HEK293 (cell line): ENCODE data around the gene ARHGEF12.
A peak's percentile ranks its signal among the peaks of the same experiment; 100 is the strongest.

Experiments used
- CTCF ChIA-PET: fragments of 350-600 bp; formaldehyde crosslinking; extraction: SDS; loops from one replicate; lab custom pipeline; 2021; ENCODE audit warnings: antibody characterized with exemption; lab: Yijun Ruan, JAX
- POLR2A ChIA-PET: fragments of 300-600 bp; formaldehyde crosslinking; extraction: SDS; loops from one replicate; lab custom pipeline; 2020; ENCODE audit warnings: antibody characterized with exemption, inconsistent platforms; lab: Yijun Ruan, JAX
- H3K27ac ChIP-seq: fragments of 200-500 bp; sonication (Bioruptor generic); 2 replicates; pipeline ENCODE4 v1.5.1; 2014; ENCODE audit warnings: low read depth, low read length, control low read depth, inconsistent platforms; ENCODE audit errors: extremely low read depth
- H3K36me3 ChIP-seq, 2 experiments: fragments of 200-500 bp in 1 of 2; sonication (Bioruptor generic) in 1 of 2; 1 replicate in 1 of 2; 2 replicates in 1 of 2; pipeline ENCODE4 v1.5.1; 2014 to 2017; ENCODE audit warnings: inconsistent platforms in 2 of 2, low read length in 2 of 2; ENCODE audit not compliant: control insufficient read depth in 2 of 2, insufficient read depth in 1 of 2
- H3K4me1 ChIP-seq: fragments of 200-500 bp; sonication (Bioruptor generic); 2 replicates; pipeline ENCODE4 v1.5.1; 2014; ENCODE audit warnings: mild to moderate bottlenecking, low read length, inconsistent platforms; ENCODE audit not compliant: control insufficient read depth, insufficient read depth
- H3K4me3 ChIP-seq: 2 replicates; pipeline ENCODE4 v1.5.1; 2011; ENCODE audit warnings: low read depth, mild to moderate bottlenecking, control low read depth, low read length, moderate library complexity
- H3K9me3 ChIP-seq: fragments of 200-500 bp; sonication (Bioruptor generic); 2 replicates; pipeline ENCODE4 v1.5.1; 2014; ENCODE audit warnings: low read depth, low read length, inconsistent platforms; ENCODE audit not compliant: control insufficient read depth, insufficient read depth
- ELK4 ChIP-seq: IDR thresholded peaks from 2 replicates; pipeline ENCODE4 v1.6.1; 2011; ENCODE audit warnings: mild to moderate bottlenecking, low read depth, low read length, borderline replicate concordance
- GFI1B ChIP-seq: fragments of 450-650 bp; formaldehyde crosslinking; IDR thresholded peaks from 2 replicates; pipeline ENCODE4 v1.5.1; 2016; ENCODE audit warnings: missing biosample characterization, missing genetic modification characterization
- KLF9 ChIP-seq: fragments of 450-650 bp; formaldehyde crosslinking; IDR thresholded peaks from 2 replicates; pipeline ENCODE4 v1.5.1; 2016; ENCODE audit warnings: missing biosample characterization, missing genetic modification characterization, low read depth
- MZF1 ChIP-seq: fragments of 450-650 bp; formaldehyde crosslinking; IDR thresholded peaks from 2 replicates; pipeline ENCODE4 v1.5.1; 2017; ENCODE audit warnings: missing biosample characterization, missing genetic modification characterization, borderline replicate concordance
- OSR2 ChIP-seq: fragments of 450-650 bp; formaldehyde crosslinking; IDR thresholded peaks from 2 replicates; pipeline ENCODE4 v1.5.1; 2016; ENCODE audit warnings: missing biosample characterization, missing genetic modification characterization
- PRDM4 ChIP-seq: fragments of 450-650 bp; formaldehyde crosslinking; IDR thresholded peaks from 2 replicates; pipeline ENCODE4 v1.5.1; 2017; ENCODE audit warnings: missing biosample characterization, missing genetic modification characterization
- PRDM6 ChIP-seq: fragments of 450-650 bp; formaldehyde crosslinking; IDR thresholded peaks from 2 replicates; pipeline ENCODE4 v1.5.1; 2017; ENCODE audit warnings: missing biosample characterization, missing genetic modification characterization
- SCRT2 ChIP-seq: fragments of 450-650 bp; formaldehyde crosslinking; IDR thresholded peaks from 2 replicates; pipeline ENCODE4 v1.5.1; 2016; ENCODE audit warnings: missing biosample characterization, missing genetic modification characterization
- ZBTB21 ChIP-seq: fragments of 450-650 bp; formaldehyde crosslinking; IDR thresholded peaks from 2 replicates; pipeline ENCODE4 v1.5.1; 2017; ENCODE audit warnings: missing biosample characterization, missing genetic modification characterization
- ZEB2 ChIP-seq: fragments of 450-650 bp; formaldehyde crosslinking; IDR thresholded peaks from 2 replicates; pipeline ENCODE4 v1.5.1; 2016; ENCODE audit warnings: missing biosample characterization, missing genetic modification characterization
- ZNF138 ChIP-seq: fragments of 450-650 bp; formaldehyde crosslinking; IDR thresholded peaks from 2 replicates; pipeline ENCODE4 v1.5.1; 2016; ENCODE audit warnings: missing biosample characterization, missing genetic modification characterization, borderline replicate concordance
- ZNF140 ChIP-seq: fragments of 450-650 bp; formaldehyde crosslinking; IDR thresholded peaks from 2 replicates; pipeline ENCODE4 v1.5.1; 2016; ENCODE audit warnings: missing biosample characterization, missing genetic modification characterization
- ZNF174 ChIP-seq: fragments of 450-650 bp; formaldehyde crosslinking; IDR thresholded peaks from 2 replicates; pipeline ENCODE4 v1.5.0; 2017; ENCODE audit warnings: missing biosample characterization, mild to moderate bottlenecking, missing genetic modification characterization
- ZNF248 ChIP-seq: fragments of 450-650 bp; formaldehyde crosslinking; IDR thresholded peaks from 2 replicates; pipeline ENCODE4 v1.5.1; 2017; ENCODE audit warnings: missing biosample characterization, missing genetic modification characterization
- ZNF274 ChIP-seq, 2 experiments: fragments of 200-500 bp in 1 of 2; fragments of 450-650 bp in 1 of 2; sonication (Bioruptor generic) in 1 of 2; formaldehyde crosslinking in 1 of 2; IDR thresholded peaks; 2 replicates each; pipeline versions ENCODE4 v1.5.1 to v1.6.1; 2014 to 2016; ENCODE audit warnings: borderline replicate concordance in 1 of 2, inconsistent platforms in 1 of 2, low read length in 1 of 2, missing biosample characterization in 1 of 2, missing genetic modification characterization in 1 of 2
- ZNF341 ChIP-seq: fragments of 450-650 bp; formaldehyde crosslinking; IDR thresholded peaks from 2 replicates; pipeline ENCODE4; 2016; ENCODE audit warnings: low read depth, missing biosample characterization, missing genetic modification characterization
- ZNF544 ChIP-seq: fragments of 450-650 bp; formaldehyde crosslinking; IDR thresholded peaks from 2 replicates; pipeline ENCODE4 v1.5.0; 2017; ENCODE audit warnings: missing biosample characterization, missing genetic modification characterization
- ZNF623 ChIP-seq: fragments of 450-650 bp; formaldehyde crosslinking; IDR thresholded peaks from 2 replicates; pipeline ENCODE4 v1.5.1; 2016; ENCODE audit warnings: missing biosample characterization, missing genetic modification characterization
- ZNF629 ChIP-seq: fragments of 450-650 bp; formaldehyde crosslinking; IDR thresholded peaks from 2 replicates; pipeline ENCODE4 v1.5.1; 2017; ENCODE audit warnings: missing biosample characterization, missing genetic modification characterization
- ZNF645 ChIP-seq: fragments of 450-650 bp; formaldehyde crosslinking; IDR thresholded peaks from 2 replicates; pipeline ENCODE4; 2016; ENCODE audit warnings: missing biosample characterization, missing genetic modification characterization
- ZNF768 ChIP-seq: fragments of 450-650 bp; formaldehyde crosslinking; IDR thresholded peaks from 2 replicates; pipeline ENCODE4 v1.5.1; 2018; ENCODE audit warnings: missing biosample characterization, mild to moderate bottlenecking, missing genetic modification characterization
- ZNF791 ChIP-seq: fragments of 450-650 bp; formaldehyde crosslinking; IDR thresholded peaks from 2 replicates; pipeline ENCODE4 v1.5.1; 2016; ENCODE audit warnings: missing biosample characterization, missing genetic modification characterization
- ZNF843 ChIP-seq: fragments of 450-650 bp; formaldehyde crosslinking; IDR thresholded peaks from 2 replicates; pipeline ENCODE4 v1.5.1; 2016; ENCODE audit warnings: missing biosample characterization, missing genetic modification characterization
- ZSCAN30 ChIP-seq: fragments of 450-650 bp; IDR thresholded peaks from 2 replicates; pipeline ENCODE4 v1.5.1; 2018; ENCODE audit warnings: missing biosample characterization, mild to moderate bottlenecking, missing genetic modification characterization, moderate library complexity

Gene ARHGEF12

GRCh38 chr11:120404495-120404894, 68.3 kb downstream of the ARHGEF12 start (continued):
- no peak for TF ChIP-seq ELK4
- no peak for TF ChIP-seq ZNF791 (tag by site-specific recombination)
- peak; percentile 47; the same call in 1 of the 2 replicates for TF ChIP-seq ZNF629 (tag by site-specific recombination)
- TF ChIP-seq ZNF341 (tag by site-specific recombination): no peak
- peak; percentile 52; the same call in 1 of the 2 replicates for TF ChIP-seq OSR2
- no peak for TF ChIP-seq ZNF623 (tag by site-specific recombination)
- TF ChIP-seq ZNF174: no peak
- TF ChIP-seq ZNF274 (IDR thresholded peaks at IDR 0.05; ENCODE audit: low read length): no peak
- TF ChIP-seq ZNF274 (tag by site-specific recombination; IDR thresholded peaks at IDR 0.05; ENCODE audit: borderline replicate concordance): no peak
- TF ChIP-seq MZF1 (tag by site-specific recombination): peak; percentile 61; the same call in 1 of the 2 replicates

GRCh38 chr11:120409655-120410054, 73.4 kb downstream of the ARHGEF12 start:
- Histone ChIP-seq H3K4me3 (no peak overlapping the region), H3K36me3 (no peaks in the 10 kb centered on the region), H3K27ac (no peak overlapping the region), H3K9me3 (no peaks in the 10 kb centered on the region), H3K4me1 (peaks cover 11% of the 10 kb centered on the region)
- TF ChIP-seq PRDM4 (tag by site-specific recombination) (peak; percentile 41; the same call in 1 of the 2 replicates), ZNF138 (tag by site-specific recombination) (no peak)
- ChIA-PET CTCF (interaction anchor here (1.2 kb wide), 1 partner anchor 9 kb away, joined by 4 read pairs; no protein-coding TSS in a partner anchor), POLR2A (no interaction called here)

- peaks cover 11% of the 10 kb centered on the region for H3K4me1 ChIP-seq
- CTCF ChIA-PET: interaction anchor here (0.7 to 1.3 kb wide), 4 partner anchors 10 to 76 kb away, joined by 3 to 6 read pairs (median 4); no protein-coding TSS in a partner anchor
- TF ChIP-seq ZNF248 (tag by site-specific recombination): no peak
- no peak for TF ChIP-seq KLF9 (tag by site-specific recombination)
- TF ChIP-seq ZEB2 (tag by site-specific recombination): no peak
- TF ChIP-seq ZNF140: no peak
- no peak for TF ChIP-seq ZNF843
- no peak for TF ChIP-seq ZNF645 (tag by site-specific recombination)
- no peak for TF ChIP-seq ZNF768
- TF ChIP-seq OSR2: peak; percentile 68
- TF ChIP-seq ZSCAN30 (tag by site-specific recombination): no peak
- TF ChIP-seq GFI1B (tag by site-specific recombination): no peak
- peak; percentile 23; the same call in 1 of the 2 replicates for TF ChIP-seq SCRT2 (tag by site-specific recombination)
- TF ChIP-seq ZBTB21: no peak
- TF ChIP-seq ZNF544 (tag by site-specific recombination): no peak
- peak; percentile 68 for TF ChIP-seq PRDM6
- H3K9me3 ChIP-seq: no peaks in the 10 kb centered on the region
- POLR2A ChIA-PET: no interaction called here
- no peaks in the 10 kb centered on the region for H3K36me3 ChIP-seq
- no peak overlapping the region for H3K4me3 ChIP-seq
- H3K27ac ChIP-seq: no peak overlapping the region
Measured at GRCh38 chr11:120410622-120411380, 74.6 kb downstream of the ARHGEF12 start.
